RWPE2 (cell line): Measurements from ENCODE around the gene CABLES2.

Experiments
- ATAC-seq: fragments of 200-7000 bp; cut with Tn5 transposase; 3 replicates; pipeline ENCODE4 v1.9.1; 2021; ENCODE audit warnings: low read depth
- DNase-seq: peaks from one replicate; pipeline ENCODE4 v3.0.0-alpha.2; 2020; ENCODE audit warnings: low spot score
- H3K27ac ChIP-seq: fragments of 450-650 bp; 2 replicates; pipeline ENCODE4 v1.5.1; 2017; ENCODE audit warnings: mild to moderate bottlenecking; ENCODE audit not compliant: poor library complexity, severe bottlenecking
- H3K27me3 ChIP-seq: fragments of 250-450 bp; sonication (Bioruptor Pico); 2 replicates; pipeline ENCODE4 v1.5.1; 2021; ENCODE audit warnings: mild to moderate bottlenecking, moderate library complexity; ENCODE audit not compliant: insufficient read depth, poor library complexity, severe bottlenecking
- H3K36me3 ChIP-seq: fragments of 250-450 bp; sonication (Bioruptor Pico); 2 replicates; pipeline ENCODE4 v1.5.1; 2020; ENCODE audit warnings: low read depth, mild to moderate bottlenecking, moderate library complexity
- H3K4me1 ChIP-seq: fragments of 250-450 bp; sonication (Bioruptor Pico); 2 replicates; pipeline ENCODE4 v1.5.1; 2021; ENCODE audit warnings: mild to moderate bottlenecking, moderate library complexity; ENCODE audit not compliant: insufficient read depth, poor library complexity, severe bottlenecking
- H3K4me3 ChIP-seq: fragments of 250-450 bp; sonication (Bioruptor Pico); 2 replicates; pipeline ENCODE4 v1.5.1; 2021; ENCODE audit warnings: mild to moderate bottlenecking, moderate library complexity; ENCODE audit not compliant: severe bottlenecking
- H3K9me3 ChIP-seq: fragments of 250-450 bp; sonication (Bioruptor Pico); 2 replicates; pipeline ENCODE4 v1.5.1; 2021; ENCODE audit warnings: mild to moderate bottlenecking, moderate library complexity; ENCODE audit not compliant: severe bottlenecking
- CTCF ChIP-seq: fragments of 450-650 bp; IDR thresholded peaks from one replicate; pipeline ENCODE4 v1.5.1; 2017; ENCODE audit warnings: mild to moderate bottlenecking, moderate library complexity; ENCODE audit not compliant: poor library complexity, severe bottlenecking

The CABLES2 gene

GRCh38 chr20:62344092-62344491 is 63.0 kb downstream of the CABLES2 start:
- DNase-seq: no peak
- no peak overlapping the region for H3K4me3 ChIP-seq
- ATAC-seq: peak; percentile 4; the same call in 1 of the 3 replicates
- H3K27me3 ChIP-seq: no peaks in the 10 kb centered on the region
- no peak overlapping the region for H3K27ac ChIP-seq
- H3K4me1 ChIP-seq: no peaks in the 10 kb centered on the region
- peaks cover 99% of the 10 kb centered on the region for H3K36me3 ChIP-seq
- H3K9me3 ChIP-seq: no peaks in the 10 kb centered on the region
- no peak for TF ChIP-seq CTCF

GRCh38 chr20:62342910-62343309 is 64.2 kb downstream of the CABLES2 start:
- no peak for ATAC-seq
- no peak for DNase-seq
- no peak overlapping the region for H3K27ac ChIP-seq

GRCh38 chr20:62339647-62340062 is 67.4 kb downstream of the CABLES2 start:
- no peaks in the 10 kb centered on the region for H3K4me1 ChIP-seq
- no peak for TF ChIP-seq CTCF
- no peak for ATAC-seq
- H3K27ac ChIP-seq: no peak overlapping the region
- no peaks in the 10 kb centered on the region for H3K27me3 ChIP-seq
- H3K9me3 ChIP-seq: no peaks in the 10 kb centered on the region
- peaks cover 100% of the 10 kb centered on the region for H3K36me3 ChIP-seq
- H3K4me3 ChIP-seq: no peak overlapping the region
- no peak for DNase-seq

More at GRCh38 chr20:62342910-62343309, 64.2 kb downstream of the CABLES2 start:
- no peak overlapping the region for H3K4me3 ChIP-seq
- no peak for TF ChIP-seq CTCF
- peaks cover 100% of the 10 kb centered on the region for H3K36me3 ChIP-seq
- H3K4me1 ChIP-seq: no peaks in the 10 kb centered on the region
- H3K9me3 ChIP-seq: no peaks in the 10 kb centered on the region
- no peaks in the 10 kb centered on the region for H3K27me3 ChIP-seq
